ENCODE data around the gene HSPBP1. TPM values are rescaled to one million over a fixed set of nuclear protein-coding genes. Genes with fewer than 3 reads are reported as not detected.

Gene HSPBP1
- total RNA-seq, 2 experiments from 2014 or later, result 14.3 to 15.1 TPM

DNA sequence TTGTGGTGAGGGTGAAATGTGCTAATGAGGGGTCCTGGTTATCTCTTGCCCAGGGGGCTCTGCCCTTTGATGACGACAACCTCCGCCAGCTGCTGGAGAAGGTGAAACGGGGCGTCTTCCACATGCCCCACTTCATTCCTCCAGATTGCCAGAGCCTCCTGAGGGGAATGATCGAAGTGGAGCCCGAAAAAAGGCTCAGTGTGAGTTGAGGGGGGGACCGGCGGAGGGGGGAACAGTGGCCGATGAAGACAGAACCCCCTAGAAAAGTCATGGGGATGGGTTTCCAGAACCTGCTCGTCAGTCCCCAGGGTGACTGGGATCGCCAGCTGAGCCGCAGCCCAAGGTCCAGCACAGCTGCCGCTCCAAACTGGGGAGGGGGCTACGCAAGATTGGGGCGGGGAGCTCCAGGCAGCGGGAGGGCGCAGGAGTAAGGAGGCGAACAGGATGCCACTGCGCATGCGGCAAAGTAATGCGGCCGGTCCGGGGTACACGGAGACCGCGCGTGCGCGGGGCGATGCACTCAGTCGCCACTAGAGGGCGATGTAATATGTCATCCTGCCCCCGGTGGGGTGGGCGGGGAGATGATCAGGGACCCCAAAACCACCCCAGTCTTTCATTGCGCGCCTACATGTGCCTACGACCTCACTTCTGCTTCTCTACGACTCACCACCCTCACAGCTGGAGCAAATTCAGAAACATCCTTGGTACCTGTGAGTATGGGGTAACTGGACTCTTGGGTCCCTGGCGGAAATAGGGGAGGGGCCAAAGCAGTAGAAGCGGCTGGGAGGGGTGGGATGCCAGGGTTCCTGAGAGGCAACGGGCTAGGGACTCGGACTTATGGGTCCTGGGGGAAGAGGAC is 21.8 kb upstream of the HSPBP1 start:
- H3K4me3 Mint-ChIP-seq, result peak overlapping the region; percentile 88
- H3K36me3 Mint-ChIP-seq (ENCODE audit: low read depth), result no peaks in the 10 kb centered on the region
- H3K9me3 Mint-ChIP-seq, result no peaks in the 10 kb centered on the region
- DNase-seq (peak; percentile 87 to 98 (median 94)), ATAC-seq (ENCODE audit: poor library complexity) (peak; percentile 89)
- Histone ChIP-seq H3K27me3 (ENCODE audit: control insufficient read depth in 1 of 2, insufficient read depth in 2 of 2, low read length in 2 of 2) (no peaks in the 10 kb centered on the region), H3K4me3 (ENCODE audit: low read length) (peak overlapping the region; percentile 37), H3K36me3 (ENCODE audit: insufficient read depth, low read length) (no peaks in the 10 kb centered on the region), H3K9me3 (ENCODE audit: control insufficient read depth in 1 of 2, insufficient read depth in 1 of 2, low read length in 2 of 2) (no peaks in the 10 kb centered on the region), H3K27ac (ENCODE audit: low read depth in 1 of 2, low read length in 2 of 2) (no peak overlapping the region), H3K4me1 (ENCODE audit: insufficient read depth, low read length) (peaks cover 21% of the 10 kb centered on the region)
- TF ChIP-seq, protein P1, sequence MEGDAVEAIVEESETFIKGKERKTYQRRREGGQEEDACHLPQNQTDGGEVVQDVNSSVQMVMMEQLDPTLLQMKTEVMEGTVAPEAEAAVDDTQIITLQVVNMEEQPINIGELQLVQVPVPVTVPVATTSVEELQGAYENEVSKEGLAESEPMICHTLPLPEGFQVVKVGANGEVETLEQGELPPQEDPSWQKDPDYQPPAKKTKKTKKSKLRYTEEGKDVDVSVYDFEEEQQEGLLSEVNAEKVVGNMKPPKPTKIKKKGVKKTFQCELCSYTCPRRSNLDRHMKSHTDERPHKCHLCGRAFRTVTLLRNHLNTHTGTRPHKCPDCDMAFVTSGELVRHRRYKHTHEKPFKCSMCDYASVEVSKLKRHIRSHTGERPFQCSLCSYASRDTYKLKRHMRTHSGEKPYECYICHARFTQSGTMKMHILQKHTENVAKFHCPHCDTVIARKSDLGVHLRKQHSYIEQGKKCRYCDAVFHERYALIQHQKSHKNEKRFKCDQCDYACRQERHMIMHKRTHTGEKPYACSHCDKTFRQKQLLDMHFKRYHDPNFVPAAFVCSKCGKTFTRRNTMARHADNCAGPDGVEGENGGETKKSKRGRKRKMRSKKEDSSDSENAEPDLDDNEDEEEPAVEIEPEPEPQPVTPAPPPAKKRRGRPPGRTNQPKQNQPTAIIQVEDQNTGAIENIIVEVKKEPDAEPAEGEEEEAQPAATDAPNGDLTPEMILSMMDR (IDR thresholded peaks at IDR 0.05), result peak; percentile 95
- no peaks in the 10 kb centered on the region for H3K27me3 Mint-ChIP-seq
- intact Hi-C loops (cut with DNase I, micrococcal nuclease), result loop anchor here (1.0 to 10.0 kb wide), 9 partner anchors 36 to 203 kb away; partner anchors contain the start of gene TMEM238 (in 1 of the 2)
- H3K4me1 Mint-ChIP-seq (ENCODE audit: low read depth), result peaks cover 14% of the 10 kb centered on the region
- POLR2A ChIA-PET, result interaction anchor here (0.6 to 1.9 kb wide), 4 partner anchors 21 to 142 kb away, joined by 3 to 7 read pairs (median 4); partner anchors contain the start of genes HSPBP1 and KMT5C
- CTCF ChIA-PET, result interaction anchor here (0.6 to 3.0 kb wide), 14 partner anchors 10 to 1965 kb away, joined by 3 to 31 read pairs (median 5); partner anchors contain the start of genes HSPBP1, KMT5C, PPP6R1 and TMEM238
- peak overlapping the region; percentile 61 for H3K27ac Mint-ChIP-seq

DNA sequence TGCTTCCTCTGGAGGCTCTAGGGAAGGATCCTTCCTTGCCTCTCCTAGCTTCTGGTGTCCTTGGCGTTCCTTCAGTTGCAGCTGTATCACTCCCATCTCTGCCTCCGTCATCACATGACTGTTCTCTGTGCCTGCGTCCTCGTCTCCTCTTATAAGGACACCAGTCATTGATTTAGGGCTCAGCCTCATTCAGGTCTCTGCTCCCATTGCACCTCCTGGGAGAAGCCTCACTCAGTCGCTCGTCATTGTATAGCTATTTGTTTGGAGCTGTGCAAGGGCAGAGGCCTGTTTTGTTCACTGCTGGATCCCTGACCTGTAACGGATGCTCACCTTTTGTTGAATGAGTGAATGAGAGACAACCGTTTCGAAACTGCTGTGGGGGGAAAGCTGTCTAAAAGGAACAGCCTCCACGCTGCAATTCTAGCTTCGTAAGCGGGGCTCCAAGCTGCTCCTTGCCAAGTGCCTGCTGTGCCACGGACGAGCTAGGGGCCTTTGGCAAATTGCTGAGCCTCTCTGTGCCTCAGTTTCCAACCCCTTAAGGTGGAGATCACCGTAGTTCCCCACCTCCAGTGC is 21.1 kb upstream of the HSPBP1 start:
- no peaks in the 10 kb centered on the region for H3K27me3 ChIP-seq (ENCODE audit: control insufficient read depth in 1 of 2, insufficient read depth in 2 of 2, low read length in 2 of 2)
- ChIA-PET POLR2A (interaction anchor here (1.2 to 1.9 kb wide), 2 partner anchors 21 to 38 kb away, joined by 5 to 7 read pairs; partner anchors contain the start of genes HSPBP1 and KMT5C), CTCF (interaction anchor here (0.6 to 3.0 kb wide), 11 partner anchors 9 to 1964 kb away, joined by 3 to 31 read pairs (median 8); partner anchors contain the start of genes HSPBP1, KMT5C, PPP6R1 and TMEM238)
- Mint-ChIP-seq H3K27me3 (no peaks in the 10 kb centered on the region), H3K4me3 (no peak overlapping the region), H3K9me3 (no peaks in the 10 kb centered on the region), H3K27ac (no peak overlapping the region), H3K36me3 (ENCODE audit: low read depth) (no peaks in the 10 kb centered on the region), H3K4me1 (ENCODE audit: low read depth) (peaks cover 14% of the 10 kb centered on the region)
- no peaks in the 10 kb centered on the region for H3K36me3 ChIP-seq (ENCODE audit: insufficient read depth, low read length)
- ATAC-seq (ENCODE audit: poor library complexity), result no peak
- H3K9me3 ChIP-seq (ENCODE audit: control insufficient read depth in 1 of 2, insufficient read depth in 1 of 2, low read length in 2 of 2), result no peaks in the 10 kb centered on the region
- TF ChIP-seq, protein P1 (IDR thresholded peaks at IDR 0.05), result no peak
- intact Hi-C loops (cut with DNase I, micrococcal nuclease), result loop anchor here (1.0 to 10.0 kb wide), 6 partner anchors 83 to 204 kb away; partner anchors contain the start of gene TMEM238 (in 1 of the 2)
- H3K4me1 ChIP-seq (ENCODE audit: insufficient read depth, low read length), result peaks cover 20% of the 10 kb centered on the region
- no peak for DNase-seq
- H3K27ac ChIP-seq (ENCODE audit: low read depth in 1 of 2, low read length in 2 of 2), result no peak overlapping the region
- no peak overlapping the region for H3K4me3 ChIP-seq (ENCODE audit: low read length)

DNA sequence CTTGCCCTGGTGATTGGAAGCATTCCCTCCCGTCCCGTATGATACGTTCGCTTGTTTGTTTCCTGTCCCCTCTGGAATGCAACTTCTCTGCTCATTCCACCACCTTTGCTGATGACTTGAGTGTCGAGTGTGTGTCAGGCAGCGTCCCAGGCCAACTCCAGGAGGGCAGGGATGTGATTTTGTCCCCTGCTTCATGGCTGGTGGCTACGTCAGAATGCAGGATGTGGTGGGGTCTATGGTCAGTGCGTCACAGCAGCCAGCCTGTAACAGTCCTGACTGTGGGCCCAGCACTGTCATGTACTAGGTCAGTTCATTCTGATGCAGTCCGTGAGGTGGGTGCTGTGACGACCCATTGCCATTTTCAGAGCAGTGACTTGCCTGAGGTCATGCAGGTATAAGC is 20.1 kb upstream of the HSPBP1 start:
- H3K9me3 ChIP-seq (ENCODE audit: control insufficient read depth in 1 of 2, insufficient read depth in 1 of 2, low read length in 2 of 2), result no peaks in the 10 kb centered on the region
- Mint-ChIP-seq H3K4me1 (ENCODE audit: low read depth) (peaks cover 8% of the 10 kb centered on the region), H3K4me3 (no peak overlapping the region), H3K9me3 (no peaks in the 10 kb centered on the region), H3K36me3 (ENCODE audit: low read depth) (no peaks in the 10 kb centered on the region), H3K27me3 (no peaks in the 10 kb centered on the region), H3K27ac (no peak overlapping the region)
- H3K36me3 ChIP-seq (ENCODE audit: insufficient read depth, low read length), result no peaks in the 10 kb centered on the region
- H3K27me3 ChIP-seq (ENCODE audit: control insufficient read depth in 1 of 2, insufficient read depth in 2 of 2, low read length in 2 of 2), result no peaks in the 10 kb centered on the region
- H3K4me1 ChIP-seq (ENCODE audit: insufficient read depth, low read length), result peaks cover 13% of the 10 kb centered on the region
- CTCF ChIA-PET, result no interaction called here
- DNase-seq (no peak), ATAC-seq (ENCODE audit: poor library complexity) (no peak)
- TF ChIP-seq, protein P1 (IDR thresholded peaks at IDR 0.05), result no peak
- H3K27ac ChIP-seq (ENCODE audit: low read depth in 1 of 2, low read length in 2 of 2), result no peak overlapping the region
- intact Hi-C loops (cut with DNase I, micrococcal nuclease), result loop anchor here (5.0 to 10.0 kb wide), 3 partner anchors 123 to 205 kb away; no protein-coding TSS in a partner anchor
- POLR2A ChIA-PET, result no interaction called here
- no peak overlapping the region for H3K4me3 ChIP-seq (ENCODE audit: low read length)
